ENCODE data around the gene CRYGC. TPM values are rescaled to one million over a fixed set of nuclear protein-coding genes. Genes with fewer than 3 reads are reported as not detected.
A peak's percentile ranks its signal among the peaks of the same experiment; 100 is the strongest.
"Not testable (repeated sequence)": the region's sequence is repeated elsewhere in the genome, so short reads cannot be mapped to it uniquely, and the experiment has no call there.

The CRYGC gene, protein sequence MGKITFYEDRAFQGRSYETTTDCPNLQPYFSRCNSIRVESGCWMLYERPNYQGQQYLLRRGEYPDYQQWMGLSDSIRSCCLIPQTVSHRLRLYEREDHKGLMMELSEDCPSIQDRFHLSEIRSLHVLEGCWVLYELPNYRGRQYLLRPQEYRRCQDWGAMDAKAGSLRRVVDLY
- polyA plus RNA-seq (ENCODE audit: insufficient read length): not detected

DNA sequence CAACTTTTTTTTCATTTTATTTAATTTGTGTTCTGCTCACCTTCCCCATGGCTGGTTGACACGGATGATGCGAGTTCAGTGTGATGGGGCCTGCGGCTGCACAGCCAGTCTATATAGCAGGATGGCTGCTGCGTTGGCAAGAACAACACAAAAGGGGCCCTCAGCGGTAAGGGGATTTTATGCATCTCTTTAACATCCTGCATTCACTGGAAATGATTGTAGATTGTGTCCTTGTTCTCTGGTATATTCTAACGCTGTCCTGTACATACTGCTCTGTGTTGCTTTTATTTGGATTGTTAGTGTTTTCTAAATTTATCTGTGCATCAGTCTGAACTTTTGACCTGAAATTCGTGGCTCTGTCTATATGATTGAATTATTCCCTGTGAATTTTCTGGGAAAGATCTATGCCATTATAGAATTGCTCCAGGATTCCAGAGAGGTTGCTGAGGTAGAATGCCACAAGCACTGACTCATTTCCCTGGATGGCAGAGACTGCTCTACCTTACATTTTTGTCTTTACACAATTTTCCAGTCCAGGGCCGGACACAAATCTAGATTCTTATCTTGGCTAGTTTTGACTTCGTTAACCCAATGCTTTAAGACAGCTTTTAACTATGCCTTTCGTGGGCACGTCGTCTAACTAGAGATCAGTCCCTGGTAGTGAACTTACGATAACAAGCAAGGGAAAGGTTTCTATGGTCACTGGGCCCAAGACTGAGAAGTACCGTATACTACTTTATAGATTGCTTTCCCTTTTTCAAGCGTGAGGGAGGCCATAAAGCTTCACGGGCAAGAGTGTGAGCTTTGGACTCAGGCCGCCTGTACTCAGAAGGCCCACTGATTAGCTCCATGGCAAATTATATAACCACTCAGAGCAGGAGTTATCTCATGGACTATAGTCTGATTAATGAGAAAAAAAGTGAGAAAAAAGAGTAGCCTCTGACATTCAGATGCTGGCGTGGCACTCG lies at the start of gene CRYGC:
CRYGC (minus strand) TSS at position 85 of the 968 bp plus-strand sequence; CDS start at position 49, 36 bp downstream.
- DNase-seq: no peak

- DNase-seq: no peak
These were observed 49.5 kb upstream of the CRYGC start for GRCh38 chr2:208179028-208179609.

- no peak for DNase-seq
These were observed 46.2 kb upstream of the CRYGC start for GRCh38 chr2:208175840-208176153.

DNA sequence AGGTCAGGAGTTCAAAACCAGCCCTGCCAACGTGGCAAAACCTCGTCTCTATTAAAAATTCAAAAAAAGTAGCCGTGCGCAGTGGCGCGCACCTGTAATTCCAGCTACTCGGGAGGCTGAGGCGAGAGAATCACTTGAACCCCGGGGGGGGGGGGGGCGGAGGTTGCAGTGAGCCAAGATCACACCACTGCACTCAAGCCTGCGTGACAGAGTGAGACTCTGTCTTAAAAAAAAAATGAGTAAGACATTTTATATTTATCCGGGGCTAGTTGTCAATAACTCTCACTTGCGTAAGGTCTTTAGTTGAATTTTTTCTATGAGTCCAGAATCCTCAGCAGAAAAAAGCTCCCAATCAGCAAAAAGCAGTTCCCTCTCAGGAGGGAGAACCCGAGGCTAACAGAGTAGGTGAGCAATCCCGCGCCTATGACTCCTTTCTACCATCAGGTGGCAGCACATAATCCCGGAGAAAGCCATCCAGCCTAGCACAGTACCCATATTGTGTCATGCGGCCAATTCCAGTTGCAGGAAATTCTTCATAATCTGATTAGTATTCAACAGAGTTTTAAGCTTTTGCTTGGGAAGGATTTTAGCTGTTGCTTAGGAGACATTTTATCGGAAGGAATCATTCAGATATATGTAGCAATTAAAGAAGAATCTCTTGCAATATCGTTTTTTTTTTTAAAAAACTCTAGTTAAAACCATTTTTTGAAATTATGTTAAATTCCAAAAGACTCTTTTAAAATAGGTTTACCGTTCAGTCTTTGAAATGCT lies 45.6 kb upstream of the CRYGC start:
- peak; percentile 75 for DNase-seq

- no peak for DNase-seq
These were observed 44.5 kb upstream of the CRYGC start for GRCh38 chr2:208174144-208174543.

- DNase-seq: peak; percentile 13
These were observed 42.5 kb upstream of the CRYGC start for GRCh38 chr2:208172125-208172524.

- no peak for DNase-seq
These were observed 35.5 kb upstream of the CRYGC start for GRCh38 chr2:208164951-208165755.

- no peak for DNase-seq
These were observed 33.9 kb upstream of the CRYGC start, which contains the start of gene CRYGA for GRCh38 chr2:208163489-208163888. Gene CRYGA (minus strand): TSS chr2:208163589. CDS start chr2:208163556, 33 bp downstream.

DNA sequence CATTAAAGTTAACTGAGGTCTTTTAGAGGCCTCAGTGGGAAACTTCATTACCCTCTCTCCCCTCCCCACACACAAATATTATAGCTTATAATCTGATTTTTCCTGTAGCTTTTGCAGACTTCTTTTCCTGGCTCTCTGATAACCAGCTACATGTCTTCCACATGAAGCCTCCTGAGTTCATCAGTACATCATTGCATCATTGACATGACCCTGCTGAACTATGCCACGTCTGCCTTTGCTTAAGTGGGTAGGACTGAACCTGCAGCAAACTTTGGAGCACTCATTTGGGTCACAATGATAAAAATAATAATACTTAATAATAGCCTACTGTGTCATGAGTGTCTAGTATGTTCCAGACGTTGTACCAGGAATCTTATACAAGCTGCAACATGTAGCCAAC lies 26.8 kb upstream of the CRYGC start:
- no peak for DNase-seq

- DNase-seq: no peak
These were observed 23.5 kb upstream of the CRYGC start for GRCh38 chr2:208153156-208153555.

- DNase-seq: no peak
These were observed 21.3 kb upstream of the CRYGC start for GRCh38 chr2:208150956-208151355.

GRCh38 chr2:208150094-208150493 lies 20.5 kb upstream of the CRYGC start:
- DNase-seq: no peak

DNA sequence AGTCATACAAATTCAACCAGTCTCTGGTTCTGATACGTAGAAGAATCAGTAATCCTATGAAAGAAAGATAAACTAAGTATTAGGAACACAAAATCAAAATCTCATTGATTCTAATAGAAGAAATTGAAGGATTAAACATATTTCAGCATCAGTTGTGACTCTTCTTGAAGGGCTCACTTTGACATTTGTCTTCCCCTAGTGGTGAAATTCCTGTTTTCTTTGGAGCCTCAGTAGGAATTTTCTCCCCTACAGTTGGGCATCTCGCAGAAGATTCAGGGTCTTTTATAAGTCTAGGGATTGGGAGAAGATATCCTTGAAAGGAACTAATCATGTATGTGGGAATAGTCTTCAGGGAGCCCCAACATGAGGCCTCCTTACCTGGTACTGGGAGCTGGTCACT lies 19.2 kb upstream of the CRYGC start:
- no peak for DNase-seq

DNA sequence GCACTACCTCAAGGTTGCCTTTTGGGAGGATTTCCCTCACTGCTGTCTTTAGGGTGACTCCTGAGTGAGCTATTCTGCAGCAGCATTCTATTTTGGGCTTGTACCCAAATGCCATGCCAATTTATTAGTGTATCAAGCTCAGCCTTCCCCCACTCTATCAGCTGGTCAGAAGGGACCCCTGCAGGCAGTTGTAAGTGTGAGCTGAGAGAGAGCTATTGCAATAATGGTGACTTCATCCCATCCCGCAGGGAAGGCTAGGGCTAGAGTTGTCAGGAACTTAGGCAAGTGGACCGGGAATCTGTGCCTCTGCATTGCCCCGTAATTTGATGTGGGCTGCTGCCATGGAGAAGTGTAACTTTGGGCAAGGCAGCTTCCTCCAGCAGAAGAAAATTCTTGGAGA lies 18.1 kb upstream of the CRYGC start:
- no peak for DNase-seq

DNA sequence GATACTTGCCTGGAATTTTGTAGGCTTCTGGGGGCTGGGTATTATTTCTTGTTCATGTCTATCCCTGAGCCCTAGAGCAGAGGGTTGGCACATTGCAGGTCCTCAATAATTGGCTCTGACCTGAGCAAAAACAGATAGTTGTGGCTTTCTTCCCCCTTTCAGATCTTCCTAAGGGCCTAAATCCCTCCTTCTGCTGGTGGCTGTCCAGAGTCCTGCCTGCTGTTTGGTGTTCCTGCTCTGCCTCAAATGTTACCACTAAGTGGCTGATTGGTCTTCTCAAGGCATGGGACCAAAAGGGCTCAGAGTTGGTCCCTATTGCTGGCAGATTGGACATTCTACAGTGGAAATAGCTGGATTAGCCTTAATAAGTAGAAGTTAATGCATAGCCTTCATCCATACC lies 17.4 kb upstream of the CRYGC start:
- DNase-seq: no peak

- no peak for DNase-seq
These were observed 16.4 kb upstream of the CRYGC start, which contains the start of gene CRYGB for GRCh38 chr2:208146006-208146405. Gene CRYGB (minus strand): TSS chr2:208146158. CDS start chr2:208146120, 38 bp downstream.

GRCh38 chr2:208142925-208143799 lies 13.5 kb upstream of the CRYGC start:
- DNase-seq: no peak

DNA sequence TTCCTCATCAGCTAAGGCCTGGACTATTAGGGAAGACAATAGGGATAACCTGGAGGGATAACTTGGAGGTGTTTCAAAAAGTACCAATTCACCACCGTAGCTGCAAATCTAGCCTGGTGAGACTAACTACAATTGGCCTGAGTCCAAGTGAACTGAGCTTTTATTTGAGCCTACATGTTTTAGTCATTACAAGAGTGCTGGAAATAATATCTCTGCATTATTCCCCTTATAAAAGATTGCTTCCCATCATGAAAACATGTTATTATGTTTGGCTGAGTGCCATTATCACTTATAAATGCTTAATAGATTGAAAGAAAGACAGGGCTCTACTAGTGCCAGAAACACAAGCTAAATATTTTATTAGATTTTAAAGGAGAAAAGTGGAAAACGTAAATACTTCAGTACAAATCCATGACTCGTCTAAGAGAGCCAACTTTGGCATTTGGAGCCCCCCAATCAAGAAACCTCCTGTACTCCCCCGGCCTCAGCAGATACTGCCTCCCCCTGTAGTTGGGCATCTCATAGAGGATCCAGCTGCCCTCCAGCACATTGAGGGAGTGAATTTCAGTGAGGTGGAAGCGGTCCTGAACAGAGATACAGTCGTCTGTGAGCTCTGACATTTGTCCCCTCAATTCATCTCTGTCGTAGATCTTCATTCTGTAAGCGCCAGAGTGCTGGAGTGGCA lies 12.8 kb upstream of the CRYGC start:
- no peak for DNase-seq

DNA sequence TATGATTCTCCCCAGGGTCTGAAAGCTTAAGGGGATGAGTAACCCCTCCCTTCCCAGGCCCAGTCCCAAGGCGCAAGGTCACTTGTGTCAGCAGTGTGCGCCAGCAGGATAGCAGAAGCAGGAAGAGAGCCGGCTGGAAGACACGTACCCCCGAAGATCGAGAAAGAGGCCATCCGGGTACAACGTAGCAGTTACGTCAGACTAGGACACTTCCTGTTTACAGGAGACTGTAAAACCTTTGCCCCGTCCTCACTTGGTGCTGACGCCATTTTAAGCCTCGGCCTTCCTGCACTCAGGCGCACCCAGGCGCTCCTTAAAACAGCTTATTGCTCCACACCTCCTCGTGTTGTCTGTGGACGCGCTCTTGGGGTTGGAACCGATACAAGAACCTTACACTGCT lies 9.8 kb upstream of the CRYGC start:
- DNase-seq: no peak

- DNase-seq: not testable (repeated sequence)
These were observed 8.7 kb upstream of the CRYGC start for GRCh38 chr2:208138334-208138733.
